ENCODE data around the gene PPP1CC. TPM values are rescaled to one million over a fixed set of nuclear protein-coding genes. Genes with fewer than 3 reads are reported as not detected.

The PPP1CC gene
- total and polyA plus RNA-seq, 2 of the 4 experiments (the other 2 are of a cell fraction): 71.0 to 126 TPM

- ATAC-seq (ENCODE audit: low read depth): no peak
- dilution Hi-C loops (cut with HindIII; ENCODE audit: low sequenced_read_pairs, unreplicated experiment) (no loop called here), intact Hi-C loops (cut with micrococcal nuclease) (no loop called here), in situ Hi-C loops (cut with MboI; ENCODE audit: low sequenced_read_pairs) (no loop called here)
- Histone ChIP-seq H2BK5ac (ENCODE audit: low read depth, low read length, poor library complexity, severe bottlenecking) (no peak overlapping the region), H2BK20ac (ENCODE audit: low read depth, low read length) (no peak overlapping the region), H3K27me3 (ENCODE audit: control insufficient read depth, insufficient read depth, low read length) (no peaks in the 10 kb centered on the region), H4K5ac (ENCODE audit: low read depth, low read length) (no peak overlapping the region), H3K23ac (ENCODE audit: low read depth, low read length) (no peak overlapping the region), H3K27ac (ENCODE audit: insufficient read depth, low read length) (no peak overlapping the region), H4K91ac (ENCODE audit: insufficient read depth, low read depth, low read length) (no peak overlapping the region), H2AFZ (replicated peaks; ENCODE audit: low read length, poor library complexity) (no peak overlapping the region), H2AK9ac (replicated peaks; ENCODE audit: low read depth, low read length, poor library complexity) (no peak overlapping the region), H3K79me1 (ENCODE audit: low read depth in 1 of 2, low read length in 2 of 2) (peaks cover 4 to 9% of the 10 kb centered on the region in 2 experiments; a peak in 2 of 4 replicates), H3K4me2 (ENCODE audit: low read depth, low read length) (no peak overlapping the region), H3K18ac (ENCODE audit: low read depth, low read length) (no peak overlapping the region), H3K9me3 (ENCODE audit: control insufficient read depth, insufficient read depth, low read length) (no peaks in the 10 kb centered on the region), H3K4me1 (ENCODE audit: control insufficient read depth, insufficient read depth, low read length) (no peaks in the 10 kb centered on the region), H3K14ac (replicated peaks; ENCODE audit: low read depth, low read length) (no peak overlapping the region), H2BK15ac (ENCODE audit: low read depth, low read length) (no peak overlapping the region), H3K4me3 (ENCODE audit: insufficient read depth, low read depth, low read length) (no peak overlapping the region), H3K9ac (ENCODE audit: low read depth, low read length) (no peak overlapping the region), H2BK120ac (ENCODE audit: low read depth, low read length) (no peak overlapping the region), H3K9me1 (ENCODE audit: insufficient read depth, low read length) (peaks cover 12% of the 10 kb centered on the region; the same call in 1 of the 2 replicates), H3K4ac (ENCODE audit: low read depth, low read length) (no peak overlapping the region), H2AK5ac (ENCODE audit: low read depth, low read length) (no peak overlapping the region), H3K56ac (ENCODE audit: extremely low read depth, insufficient read depth, low read length) (no peak overlapping the region), H4K20me1 (ENCODE audit: insufficient read depth, low read length) (peaks cover 11% of the 10 kb centered on the region; the same call in 1 of the 2 replicates), H4K8ac (ENCODE audit: low read depth in 2 of 2, low read length in 2 of 2) (no peak overlapping the region), H3K36me3 (ENCODE audit: control insufficient read depth, insufficient read depth, low read length) (peaks cover 31% of the 10 kb centered on the region)
- 100% methylated on average over 1 of the region's 7 CpGs; no CpG with 5 or more reads in 1 of the 2 experiments for WGBS, 2 experiments (ENCODE audit: extremely low coverage in 2 of 2, insufficient read length in 1 of 2)
- no TSS peak for BruUV-seq (replicated peaks)
- TF ChIP-seq USF2 (IDR thresholded peaks at IDR 0.05; ENCODE audit: low read depth, low read length) (no peak), FOS (IDR thresholded peaks at IDR 0.05; ENCODE audit: low read depth, low read length) (no peak), MAFK (IDR thresholded peaks at IDR 0.05; ENCODE audit: low read depth, low read length) (no peak), MAZ (IDR thresholded peaks at IDR 0.05; ENCODE audit: borderline replicate concordance, low read depth, low read length) (no peak), BHLHE40 (IDR thresholded peaks at IDR 0.05; ENCODE audit: low read depth, low read length) (no peak), CHD1 (IDR thresholded peaks at IDR 0.05; ENCODE audit: low read depth, low read length) (no peak), MXI1 (IDR thresholded peaks at IDR 0.05; ENCODE audit: borderline replicate concordance, low read depth, low read length) (no peak)
- TF ChIP-seq, protein P1, sequence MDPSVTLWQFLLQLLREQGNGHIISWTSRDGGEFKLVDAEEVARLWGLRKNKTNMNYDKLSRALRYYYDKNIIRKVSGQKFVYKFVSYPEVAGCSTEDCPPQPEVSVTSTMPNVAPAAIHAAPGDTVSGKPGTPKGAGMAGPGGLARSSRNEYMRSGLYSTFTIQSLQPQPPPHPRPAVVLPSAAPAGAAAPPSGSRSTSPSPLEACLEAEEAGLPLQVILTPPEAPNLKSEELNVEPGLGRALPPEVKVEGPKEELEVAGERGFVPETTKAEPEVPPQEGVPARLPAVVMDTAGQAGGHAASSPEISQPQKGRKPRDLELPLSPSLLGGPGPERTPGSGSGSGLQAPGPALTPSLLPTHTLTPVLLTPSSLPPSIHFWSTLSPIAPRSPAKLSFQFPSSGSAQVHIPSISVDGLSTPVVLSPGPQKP (IDR thresholded peaks at IDR 0.05; ENCODE audit: borderline replicate concordance, low read depth, low read length): no peak
- CTCF ChIA-PET: no interaction called here
- POLR2A ChIA-PET (ENCODE audit: unreplicated experiment): no interaction called here
- no peak for DNase-seq
Measured at GRCh38 chr12:110718222-110718908, 24.3 kb downstream of the PPP1CC start.
